ENCODE measurements around the gene OLFML1.

The OLFML1 gene

DNA sequence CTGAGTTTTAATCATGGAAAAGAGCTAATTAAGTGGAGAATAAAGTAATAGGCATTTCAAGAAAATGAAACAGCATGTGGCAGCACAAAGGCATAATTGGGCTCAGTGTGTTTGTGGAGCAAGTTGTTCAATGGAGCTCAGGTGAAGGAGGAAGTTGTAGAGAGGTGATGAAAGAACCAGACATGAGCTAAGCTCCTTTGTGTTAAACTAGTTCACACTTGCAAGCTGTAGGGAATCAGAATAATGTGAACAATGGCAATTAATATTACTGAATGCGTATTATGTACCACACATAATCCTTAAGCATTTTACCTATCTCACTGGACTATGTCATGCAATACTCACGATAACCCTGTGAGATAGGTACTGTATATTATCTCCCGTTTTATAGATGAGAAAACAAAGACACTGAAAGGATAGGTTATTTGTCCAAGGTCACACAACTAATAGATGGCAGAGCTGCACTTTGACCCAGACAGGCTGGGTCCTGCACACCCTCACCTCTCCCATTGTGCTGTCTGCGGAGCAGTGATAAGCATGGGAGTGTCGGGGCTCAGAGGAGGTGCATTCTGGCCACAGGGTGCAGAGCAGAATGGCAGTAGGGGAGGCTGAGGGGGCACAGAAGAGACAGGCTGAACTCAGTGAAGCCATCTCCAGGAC is 8.9 kb downstream of the OLFML1 start:
- no peak overlapping the region for H3K4me3 ChIP-seq (ENCODE audit: low read depth, low read length)
- TF ChIP-seq, protein P1, sequence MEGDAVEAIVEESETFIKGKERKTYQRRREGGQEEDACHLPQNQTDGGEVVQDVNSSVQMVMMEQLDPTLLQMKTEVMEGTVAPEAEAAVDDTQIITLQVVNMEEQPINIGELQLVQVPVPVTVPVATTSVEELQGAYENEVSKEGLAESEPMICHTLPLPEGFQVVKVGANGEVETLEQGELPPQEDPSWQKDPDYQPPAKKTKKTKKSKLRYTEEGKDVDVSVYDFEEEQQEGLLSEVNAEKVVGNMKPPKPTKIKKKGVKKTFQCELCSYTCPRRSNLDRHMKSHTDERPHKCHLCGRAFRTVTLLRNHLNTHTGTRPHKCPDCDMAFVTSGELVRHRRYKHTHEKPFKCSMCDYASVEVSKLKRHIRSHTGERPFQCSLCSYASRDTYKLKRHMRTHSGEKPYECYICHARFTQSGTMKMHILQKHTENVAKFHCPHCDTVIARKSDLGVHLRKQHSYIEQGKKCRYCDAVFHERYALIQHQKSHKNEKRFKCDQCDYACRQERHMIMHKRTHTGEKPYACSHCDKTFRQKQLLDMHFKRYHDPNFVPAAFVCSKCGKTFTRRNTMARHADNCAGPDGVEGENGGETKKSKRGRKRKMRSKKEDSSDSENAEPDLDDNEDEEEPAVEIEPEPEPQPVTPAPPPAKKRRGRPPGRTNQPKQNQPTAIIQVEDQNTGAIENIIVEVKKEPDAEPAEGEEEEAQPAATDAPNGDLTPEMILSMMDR (IDR thresholded peaks at IDR 0.05; ENCODE audit: borderline replicate concordance, insufficient read depth, low read depth, low read length) = no peak

DNA sequence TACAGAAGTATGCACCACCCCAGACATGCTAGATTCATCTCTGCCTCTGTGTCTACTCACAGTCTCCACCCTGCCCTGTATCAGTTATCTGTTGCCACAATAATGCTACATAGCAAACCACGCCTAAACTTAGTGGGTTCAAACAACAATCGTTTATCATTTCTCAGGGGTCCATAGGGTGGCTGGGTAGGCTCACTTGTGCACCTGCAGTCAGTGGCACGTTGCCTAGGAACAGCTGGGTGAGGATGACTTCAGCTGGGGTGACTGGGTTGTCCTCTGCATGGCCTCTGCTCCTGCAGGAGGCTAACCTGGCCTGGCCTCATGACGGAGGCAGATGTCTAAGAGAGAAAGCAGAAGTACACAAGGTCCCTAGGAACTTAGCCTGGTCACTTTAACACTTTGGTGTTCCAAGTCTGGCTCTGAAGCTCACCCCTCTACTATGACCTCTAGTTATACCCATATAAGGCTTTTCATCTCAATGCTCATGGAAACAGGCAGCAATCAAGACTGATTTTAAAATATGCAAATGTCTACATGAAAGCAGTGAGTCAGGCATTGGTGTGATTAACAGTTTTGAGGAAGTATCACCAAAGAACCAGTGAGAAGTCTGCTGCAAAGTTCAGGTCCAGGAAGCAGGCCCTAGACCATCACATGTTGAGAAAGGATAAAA is 10.7 kb downstream of the OLFML1 start:
- no peak overlapping the region for H3K4me3 ChIP-seq (ENCODE audit: low read depth, low read length)
- TF ChIP-seq, protein P1 (IDR thresholded peaks at IDR 0.05; ENCODE audit: borderline replicate concordance, insufficient read depth, low read depth, low read length) = no peak

DNA sequence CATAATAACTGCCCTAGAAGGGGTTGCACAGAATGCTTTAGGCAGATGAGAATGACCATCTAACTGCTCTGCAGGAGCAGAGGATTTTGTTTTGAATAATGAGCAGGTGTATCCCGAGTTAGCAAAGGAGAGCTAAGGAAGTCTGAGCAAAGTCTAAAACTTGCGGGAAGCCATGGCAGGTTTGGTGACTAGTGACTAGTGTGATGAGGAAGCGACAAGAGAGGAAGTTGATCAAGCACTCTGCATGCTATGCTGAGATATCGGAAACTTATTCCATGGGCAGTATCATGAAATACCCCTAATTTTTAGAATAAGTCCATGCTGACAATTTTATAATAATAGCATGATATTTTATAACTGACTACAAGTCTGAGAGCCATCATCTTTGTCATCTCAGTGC is 12.9 kb downstream of the OLFML1 start:
- no peak overlapping the region for H3K4me3 ChIP-seq (ENCODE audit: low read depth, low read length)
- TF ChIP-seq, protein P1 (IDR thresholded peaks at IDR 0.05; ENCODE audit: borderline replicate concordance, insufficient read depth, low read depth, low read length) = no peak

DNA sequence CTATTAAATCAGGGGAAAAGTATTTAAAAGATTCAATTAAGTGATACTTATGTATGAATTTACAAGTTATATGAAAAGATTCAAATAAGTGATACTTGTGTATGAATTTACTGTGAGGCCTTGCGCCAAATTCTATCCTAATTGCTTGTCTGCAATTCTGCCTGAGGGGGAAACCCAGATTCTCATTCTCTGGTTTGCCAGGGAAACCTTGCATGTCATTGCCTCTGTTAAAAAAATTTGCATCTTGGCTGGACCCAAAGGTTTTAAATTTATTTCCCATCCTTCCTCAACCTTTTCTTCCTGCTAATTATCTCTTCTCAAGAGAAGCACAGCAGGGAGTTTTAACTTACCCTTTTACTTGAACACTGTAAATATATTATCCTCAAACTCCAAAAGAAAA is 13.8 kb downstream of the OLFML1 start:
- TF ChIP-seq, protein P1 (IDR thresholded peaks at IDR 0.05; ENCODE audit: borderline replicate concordance, insufficient read depth, low read depth, low read length) = no peak
- no peak overlapping the region for H3K4me3 ChIP-seq (ENCODE audit: low read depth, low read length)

DNA sequence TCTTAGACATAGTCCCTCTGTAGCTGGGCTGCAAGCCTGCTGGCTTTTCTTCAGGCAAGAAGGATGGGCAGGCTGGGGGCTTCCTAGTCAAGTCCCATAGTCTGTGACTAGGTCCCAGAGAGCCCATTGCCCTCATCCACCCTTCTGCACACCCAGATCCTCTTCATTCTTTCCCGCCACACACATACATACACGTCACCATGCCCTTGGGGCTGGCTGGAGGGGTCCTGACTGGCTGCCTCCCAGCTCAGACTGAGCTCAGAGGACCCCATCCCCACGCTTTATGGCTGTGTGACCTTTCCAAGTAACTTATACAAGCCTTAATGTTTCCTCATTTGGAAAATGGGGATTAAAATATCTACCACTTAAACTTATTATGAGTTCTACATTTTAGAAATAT is 14.9 kb downstream of the OLFML1 start:
- TF ChIP-seq, protein P1 (IDR thresholded peaks at IDR 0.05; ENCODE audit: borderline replicate concordance, insufficient read depth, low read depth, low read length) = no peak
- H3K4me3 ChIP-seq (ENCODE audit: low read depth, low read length) = no peak overlapping the region

DNA sequence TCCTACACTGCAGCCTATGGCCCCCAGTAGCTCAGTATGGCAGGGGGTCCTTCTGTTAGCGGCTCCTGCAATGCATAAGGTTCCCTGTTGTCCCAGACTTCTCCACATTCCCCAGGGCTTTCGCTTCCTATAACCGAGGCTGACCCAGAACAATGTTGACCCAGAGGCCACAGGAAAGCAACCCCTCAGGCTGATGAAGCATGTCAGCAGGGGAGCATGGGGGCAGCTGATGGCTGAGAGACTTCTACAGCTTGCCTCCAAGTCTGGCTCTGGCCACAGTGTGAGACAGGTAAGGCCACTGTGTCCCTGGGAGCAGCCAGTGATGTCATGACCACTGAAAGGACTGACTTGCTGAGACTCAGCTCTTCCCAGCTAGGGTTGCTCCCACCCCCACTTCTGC is 15.9 kb downstream of the OLFML1 start:
- H3K4me3 ChIP-seq (ENCODE audit: low read depth, low read length) = no peak overlapping the region
- TF ChIP-seq, protein P1 (IDR thresholded peaks at IDR 0.05; ENCODE audit: borderline replicate concordance, insufficient read depth, low read depth, low read length) = no peak

DNA sequence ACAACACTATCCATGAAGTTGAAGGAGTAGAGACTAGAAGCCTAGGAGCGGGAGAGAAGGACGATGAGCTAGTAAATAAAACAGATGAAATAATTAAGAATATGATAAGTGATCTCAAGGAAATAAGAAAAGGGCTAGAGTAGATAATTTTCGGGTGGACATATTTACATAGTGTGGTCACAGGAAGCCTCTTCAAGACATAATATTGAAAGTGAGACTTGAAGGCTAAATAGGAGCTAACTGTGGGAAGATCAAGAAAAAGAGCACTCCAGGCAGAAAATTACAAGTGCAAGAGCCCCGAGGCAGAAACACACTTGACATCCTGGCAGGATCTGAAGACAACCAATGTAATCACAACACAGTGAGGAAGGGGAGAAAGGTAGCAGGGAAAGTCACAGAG is 16.6 kb downstream of the OLFML1 start:
- TF ChIP-seq, protein P1 (IDR thresholded peaks at IDR 0.05; ENCODE audit: borderline replicate concordance, insufficient read depth, low read depth, low read length) = no peak
- H3K4me3 ChIP-seq (ENCODE audit: low read depth, low read length) = no peak overlapping the region

Measured in GM12875 (cell line).